Astrocyte of the cerebellum (primary cell): ENCODE measurements around the gene PPY.
A peak's percentile ranks its signal among the peaks of the same experiment; 100 is the strongest.

Experiments
- DNase-seq: peaks from one replicate; pipeline ENCODE4 v3.0.0-alpha.2; 2011; ENCODE audit warnings: low read depth
- H3K4me3 ChIP-seq: 2 replicates; pipeline ENCODE4 v1.5.1; 2011; ENCODE audit warnings: mild to moderate bottlenecking, low read depth, low read length, moderate library complexity
- in situ Hi-C: cut with HindIII; loops from 2 replicates; pipeline ENCODE4 v1.10.0; 2017; ENCODE audit warnings: low sequenced_read_pairs
- TF ChIP-seq, protein P1 (sequence below): IDR thresholded peaks from 2 replicates; pipeline ENCODE4 v1.5.1; 2012; ENCODE audit warnings: low read length, low read depth, moderate library complexity, mild to moderate bottlenecking; ENCODE audit errors: missing control alignments

Gene PPY

DNA sequence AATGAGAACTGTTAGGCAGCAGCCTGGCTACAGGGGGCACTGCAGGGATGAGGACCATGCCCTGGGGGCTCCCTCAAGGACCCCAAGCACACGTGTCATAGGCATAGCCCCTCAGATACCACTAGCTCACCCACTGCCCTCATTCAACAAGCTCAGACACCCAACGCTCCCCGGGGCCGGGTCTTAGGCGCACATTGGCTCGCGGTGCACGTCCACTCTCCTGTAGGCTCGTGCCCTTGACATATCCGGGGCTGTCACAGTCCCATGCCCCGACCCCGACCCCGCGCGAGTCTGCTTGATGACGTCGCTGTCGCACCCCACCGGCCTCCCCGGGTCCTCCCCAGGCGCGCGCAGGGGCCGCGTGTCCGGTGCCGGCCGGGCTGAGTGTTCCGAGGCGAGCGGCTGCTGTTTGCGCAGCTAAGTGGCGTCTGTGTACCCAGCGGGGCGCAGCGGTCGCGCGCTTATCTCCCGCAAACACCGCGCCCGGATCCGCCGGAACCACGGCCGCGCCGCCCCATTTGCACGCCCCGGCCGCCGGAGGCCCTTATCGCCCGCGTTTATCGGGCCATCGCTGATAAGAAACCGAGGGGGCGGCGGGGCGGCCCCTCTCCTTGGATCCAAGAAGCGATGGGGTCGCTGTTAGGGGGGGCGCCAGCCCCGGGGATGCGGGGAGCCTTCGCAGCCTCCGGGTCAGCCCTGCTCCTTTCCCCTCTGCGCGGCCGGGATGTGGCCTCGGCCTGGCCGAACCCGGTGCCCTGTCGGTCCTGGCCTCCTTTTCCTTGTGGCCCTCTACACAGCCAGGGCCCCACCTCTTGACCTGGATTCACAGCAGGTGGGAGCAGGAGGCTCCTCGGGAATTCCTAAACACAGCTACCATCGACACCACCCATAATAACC lies 41.5 kb upstream of the PPY start:
- peak overlapping the region; percentile 30 for H3K4me3 ChIP-seq
- no peak for DNase-seq
- in situ Hi-C loops = no loop called here
- TF ChIP-seq, protein P1, sequence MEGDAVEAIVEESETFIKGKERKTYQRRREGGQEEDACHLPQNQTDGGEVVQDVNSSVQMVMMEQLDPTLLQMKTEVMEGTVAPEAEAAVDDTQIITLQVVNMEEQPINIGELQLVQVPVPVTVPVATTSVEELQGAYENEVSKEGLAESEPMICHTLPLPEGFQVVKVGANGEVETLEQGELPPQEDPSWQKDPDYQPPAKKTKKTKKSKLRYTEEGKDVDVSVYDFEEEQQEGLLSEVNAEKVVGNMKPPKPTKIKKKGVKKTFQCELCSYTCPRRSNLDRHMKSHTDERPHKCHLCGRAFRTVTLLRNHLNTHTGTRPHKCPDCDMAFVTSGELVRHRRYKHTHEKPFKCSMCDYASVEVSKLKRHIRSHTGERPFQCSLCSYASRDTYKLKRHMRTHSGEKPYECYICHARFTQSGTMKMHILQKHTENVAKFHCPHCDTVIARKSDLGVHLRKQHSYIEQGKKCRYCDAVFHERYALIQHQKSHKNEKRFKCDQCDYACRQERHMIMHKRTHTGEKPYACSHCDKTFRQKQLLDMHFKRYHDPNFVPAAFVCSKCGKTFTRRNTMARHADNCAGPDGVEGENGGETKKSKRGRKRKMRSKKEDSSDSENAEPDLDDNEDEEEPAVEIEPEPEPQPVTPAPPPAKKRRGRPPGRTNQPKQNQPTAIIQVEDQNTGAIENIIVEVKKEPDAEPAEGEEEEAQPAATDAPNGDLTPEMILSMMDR = peak; percentile 28

- TF ChIP-seq, protein P1 = no peak
- no peak for DNase-seq
- in situ Hi-C loops = no loop called here
- H3K4me3 ChIP-seq = no peak overlapping the region
Measured at GRCh38 chr17:43983196-43983514, 40.9 kb upstream of the PPY start.

GRCh38 chr17:43982171-43982570 lies 39.9 kb upstream of the PPY start:
- in situ Hi-C loops = no loop called here
- DNase-seq = no peak
- TF ChIP-seq, protein P1 = no peak

GRCh38 chr17:43979671-43980070 lies 37.4 kb upstream of the PPY start:
- H3K4me3 ChIP-seq = no peak overlapping the region
- no peak for DNase-seq
- in situ Hi-C loops = no loop called here
- TF ChIP-seq, protein P1 = no peak

More at GRCh38 chr17:43982171-43982570, 39.9 kb upstream of the PPY start:
- no peak overlapping the region for H3K4me3 ChIP-seq

GRCh38 chr17:43979011-43979410 lies 36.7 kb upstream of the PPY start:
- DNase-seq = no peak
- in situ Hi-C loops = no loop called here
- TF ChIP-seq, protein P1 = no peak
- no peak overlapping the region for H3K4me3 ChIP-seq

DNA sequence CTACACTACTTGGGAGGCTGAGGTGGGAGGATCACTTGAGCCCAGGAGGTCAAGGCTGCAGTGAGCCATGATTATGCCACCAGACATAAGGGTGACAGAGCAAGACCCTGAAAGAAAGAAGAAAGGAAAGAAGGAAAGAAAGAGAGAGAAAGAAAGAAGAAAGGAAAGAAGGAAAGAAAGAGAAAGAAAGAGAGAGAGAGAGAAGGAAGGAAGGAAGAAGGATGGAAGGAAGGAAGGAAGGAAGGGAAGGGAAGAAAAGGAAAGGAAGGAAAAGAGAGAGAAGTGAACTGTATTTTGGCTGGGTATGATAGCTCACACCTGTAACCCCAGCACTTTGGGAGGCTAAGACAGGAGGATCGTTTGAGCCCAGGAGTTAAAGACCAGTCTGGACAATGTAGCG lies 35.8 kb upstream of the PPY start:
- in situ Hi-C loops = no loop called here
- TF ChIP-seq, protein P1 = no peak
- no peak overlapping the region for H3K4me3 ChIP-seq
- no peak for DNase-seq
